Adrenal gland (tissue), 12 donors: ENCODE results near the gene ULBP1. TPM values are rescaled to one million over a fixed set of nuclear protein-coding genes. Genes with fewer than 3 reads are reported as not detected.
A peak's percentile ranks its signal among the peaks of the same experiment; 100 is the strongest.
"Not testable (repeated sequence)": the region's sequence is repeated elsewhere in the genome, so short reads cannot be mapped to it uniquely, and the experiment has no call there.

Experiments used
- DNase-seq, 7 donors: peaks; one replicate each; pipeline ENCODE4 v3.0.0-alpha.2; 2019 to 2020
- H3K27ac ChIP-seq, 5 donors: fragments of 200-600 bp; sonication (generic) in 4 of 5; 1 replicate in 3 of 5; 2 replicates in 2 of 5; pipeline versions ENCODE4 v1.5.1 to v1.8.0; 2016 to 2020; ENCODE audit warnings: mild to moderate bottlenecking in 1 of 5
- H3K27me3 ChIP-seq: fragments of 200-600 bp; 2 replicates; pipeline ENCODE4 v1.8.0; 2021
- H3K36me3 ChIP-seq, 2 donors: fragments of 200-600 bp; replicated peaks in 1 of 2; 1 replicate in 1 of 2; 2 replicates in 1 of 2; pipeline versions ENCODE4 v1.5.1 to v1.8.0; 2018 to 2022
- H3K4me1 ChIP-seq, 2 donors: fragments of 200-600 bp; replicated peaks in 1 of 2; 1 replicate in 1 of 2; 2 replicates in 1 of 2; pipeline versions ENCODE4 v1.5.1 to v1.8.0; 2018 to 2021
- H3K4me3 ChIP-seq, 4 donors: fragments of 200-600 bp; sonication (generic) in 3 of 4; one replicate each; pipeline ENCODE4 v1.5.1; 2016 to 2018
- H3K9me3 ChIP-seq, 3 donors: fragments of 200-600 bp; sonication (generic) in 1 of 3; replicated peaks in 1 of 3; 1 replicate in 2 of 3; 2 replicates in 1 of 3; pipeline versions ENCODE4 v1.5.1 to v1.8.0; 2016 to 2021
- CTCF ChIP-seq, 6 experiments: fragments of 450-650 bp in 4 of 6; fragments of 200-600 bp in 2 of 6; sonication (generic) in 1 of 6; IDR thresholded peaks; 1 replicate in 5 of 6; 2 replicates in 1 of 6; pipeline versions ENCODE4 v1.5.1 to v1.8.0; 2016 to 2021; ENCODE audit warnings: antibody characterized with exemption in 6 of 6, mild to moderate bottlenecking in 2 of 6, moderate library complexity in 1 of 6
- POLR2A ChIP-seq, 2 donors: fragments of 450-650 bp; IDR thresholded peaks; one replicate each; pipeline ENCODE4 v1.6.1; 2017; ENCODE audit warnings: antibody characterized with exemption in 2 of 2, mild to moderate bottlenecking in 2 of 2, moderate library complexity in 1 of 2
- WGBS, 4 donors: extraction: QIAGEN DNeasy Blood & Tissue Kit in 2 of 4; methylation state at CpG; one replicate each; pipeline versions ENCODE4 v1.1.5 to v1.1.7; 2013 to 2017; 5-methylcytosine and 5-hydroxymethylcytosine counted together
- intact Hi-C, 2 donors: fragments of 100-400 bp; cut with DNase I; formaldehyde crosslinking; loops; one replicate each; pipeline versions ENCODE4 v1.14.1 to v1.15.0; 2022 to 2023
- polyA plus RNA-seq, 3 donors: library from polyadenylated mRNA; stranded (reverse); fragments of 200-250 nt in 2 of 3; fragments of 350-450 nt in 1 of 3; fragmentation: Illumina TruSeq in 1 of 3; extraction: RNeasy Lipid Tissue Mini Kit (QIAGEN cat#74804) in 1 of 3; gene quantifications; one replicate each; pipeline ENCODE4 v1.2.3, GENCODE V29; 2013 to 2014
- total RNA-seq, 9 donors: library from RNA; depleted of rRNA in 4 of 9; stranded (reverse); fragments of >200 nt in 4 of 9; fragments of 120-200 nt in 1 of 9; fragmentation: NEBNext Ultra II Directional in 1 of 9; extraction: Animal tissue kit (Norgen Biotek cat#: 25700) in 1 of 9; gene quantifications; one replicate each; pipeline versions ENCODE4 v1.1.0 to v1.2.4, GENCODE V29; 2013 to 2023
- donor health status: healthy with polysubstance abuse.
- donor health status: Bipolar disorder and iron deficiency.
- donor health status: DM: yes; HTN: yes; CAD: no.
- donor health status: DM: no; HTN: no; CAD: no.
- donor health status: DM: no; HTN: no; CAD: no.
- donor health status: DM: yes; HTN: yes; CAD: no.

The ULBP1 gene
- total and polyA plus RNA-seq, 12 donors = 0.03 to 0.88 (median 0.28) TPM; not detected in 4

- no peak for TF ChIP-seq CTCF (IDR thresholded peaks at IDR 0.05)
- TF ChIP-seq POLR2A (IDR thresholded peaks at IDR 0.05) = peak in 1 of 2 donors; percentile 38
- 0 to 2% (median 1%) methylated on average over 37 to 62 of the region's 62 CpGs for WGBS, 4 donors
- Histone ChIP-seq H3K27me3 (peaks cover 42% of the 10 kb centered on the region), H3K4me1 (peaks cover 7 to 27% of the 10 kb centered on the region in 2 donors), H3K27ac (peak within 1 kb of the TSS in 1 of 5 donors; percentile 15), H3K9me3 (no peaks in the 10 kb centered on the region), H3K4me3 (peak within 1 kb of the TSS in 2 of 4 donors; percentile 16 to 58), H3K36me3 (no peaks in the 10 kb centered on the region)
- intact Hi-C loops = no loop called here
- peak; percentile 81 to 91 (median 87) for DNase-seq
Measured at GRCh38 chr6:149941583-149942460, 21.9 kb upstream of the ULBP1 start, which contains the start of gene ULBP2. Gene ULBP2 (plus strand): TSS chr6:149942014. CDS start chr6:149942073, 59 bp downstream.

DNA sequence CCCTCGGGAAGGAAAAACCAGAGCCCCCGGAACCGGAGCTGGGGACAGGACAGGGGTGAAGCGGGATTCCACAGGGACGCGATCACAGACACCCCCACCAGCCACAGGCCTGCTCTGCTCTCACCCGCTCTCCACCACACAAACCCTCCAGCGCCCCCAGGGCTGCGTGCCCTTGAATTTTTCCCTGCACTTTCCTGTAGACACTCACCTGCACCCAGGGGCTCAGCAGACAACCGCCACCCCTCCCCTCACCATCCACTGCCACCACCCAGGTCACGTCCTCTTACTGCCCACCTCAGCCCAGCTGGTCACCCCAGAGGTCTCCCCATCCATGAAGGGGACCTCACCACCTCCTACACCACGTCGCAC, 21.3 kb upstream of the ULBP1 start:
- no peak for TF ChIP-seq POLR2A (IDR thresholded peaks at IDR 0.05)
- TF ChIP-seq CTCF (IDR thresholded peaks at IDR 0.05) = no peak
- WGBS, 4 donors = 23 to 32% (median 27%) methylated on average over 10 to 13 of the region's 13 CpGs
- peak in 1 of 7 donors; percentile 48 for DNase-seq
- Histone ChIP-seq H3K4me3 (peak overlapping the region in 2 of 4 donors; percentile 16 to 58), H3K27ac (no peak overlapping the region), H3K36me3 (no peaks in the 10 kb centered on the region), H3K9me3 (no peaks in the 10 kb centered on the region), H3K27me3 (peaks cover 35% of the 10 kb centered on the region), H3K4me1 (peaks cover 7 to 27% of the 10 kb centered on the region in 2 donors)
- intact Hi-C loops = no loop called here

- intact Hi-C loops, H3K36me3 ChIP-seq, H3K27ac ChIP-seq, H3K9me3 ChIP-seq, H3K4me3 ChIP-seq: not testable (repeated sequence)
- DNase-seq = peak in 1 of 7 donors; percentile 40
- Histone ChIP-seq H3K27me3 (peaks cover 34% of the 10 kb centered on the region), H3K4me1 (peaks cover 7 to 24% of the 10 kb centered on the region in 2 donors)
- WGBS, 4 donors = 73 to 77% (median 76%) methylated on average over 3 to 5 of the region's 5 CpGs
Measured at GRCh38 chr6:149943321-149943720, 20.4 kb upstream of the ULBP1 start.

DNA sequence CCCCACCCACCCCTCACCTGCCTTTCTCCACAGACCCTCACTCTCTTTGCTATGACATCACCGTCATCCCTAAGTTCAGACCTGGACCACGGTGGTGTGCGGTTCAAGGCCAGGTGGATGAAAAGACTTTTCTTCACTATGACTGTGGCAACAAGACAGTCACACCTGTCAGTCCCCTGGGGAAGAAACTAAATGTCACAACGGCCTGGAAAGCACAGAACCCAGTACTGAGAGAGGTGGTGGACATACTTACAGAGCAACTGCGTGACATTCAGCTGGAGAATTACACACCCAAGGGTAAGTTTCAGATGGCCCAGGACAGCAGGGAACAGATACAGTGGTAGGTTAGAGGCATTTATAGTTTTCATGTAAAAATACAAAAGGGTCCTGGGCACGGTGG, 18.5 kb upstream of the ULBP1 start:
- H3K4me3 ChIP-seq, H3K9me3 ChIP-seq, H3K36me3 ChIP-seq, H3K27ac ChIP-seq, intact Hi-C loops, DNase-seq: not testable (repeated sequence)
- H3K4me1 ChIP-seq = peaks cover 7 to 15% of the 10 kb centered on the region in 2 donors
- 67 to 92% (median 71%) methylated on average over 3 to 5 of the region's 6 CpGs for WGBS, 4 donors
- H3K27me3 ChIP-seq = peaks cover 17% of the 10 kb centered on the region

- H3K9me3 ChIP-seq, intact Hi-C loops, H3K36me3 ChIP-seq, H3K4me1 ChIP-seq, H3K27ac ChIP-seq, DNase-seq, H3K4me3 ChIP-seq: not testable (repeated sequence)
- WGBS, 4 donors = 53 to 69% (median 64%) methylated on average over 7 of the region's 7 CpGs
- H3K27me3 ChIP-seq = peaks cover 14% of the 10 kb centered on the region
Measured at GRCh38 chr6:149946631-149947030, 17.1 kb upstream of the ULBP1 start.

- H3K4me3 ChIP-seq, H3K9me3 ChIP-seq, intact Hi-C loops, H3K36me3 ChIP-seq, H3K4me1 ChIP-seq, DNase-seq, H3K27ac ChIP-seq: not testable (repeated sequence)
- H3K27me3 ChIP-seq = peaks cover 23% of the 10 kb centered on the region
- no CpG with 5 or more reads among the region's 1 CpG for WGBS, 4 donors
Measured at GRCh38 chr6:149947533-149947932, 16.2 kb upstream of the ULBP1 start.
